Ramos (cell line): ENCODE measurements around the gene FAU.

Experiments
- in situ Hi-C: fragments of 300-500 bp; cut with MboI; formaldehyde crosslinking; loops from one replicate; pipeline ENCODE4 v1.14.3; 2022; ENCODE audit warnings: low sequenced_read_pairs; ENCODE audit not compliant: unreplicated experiment

FAU gene

DNA sequence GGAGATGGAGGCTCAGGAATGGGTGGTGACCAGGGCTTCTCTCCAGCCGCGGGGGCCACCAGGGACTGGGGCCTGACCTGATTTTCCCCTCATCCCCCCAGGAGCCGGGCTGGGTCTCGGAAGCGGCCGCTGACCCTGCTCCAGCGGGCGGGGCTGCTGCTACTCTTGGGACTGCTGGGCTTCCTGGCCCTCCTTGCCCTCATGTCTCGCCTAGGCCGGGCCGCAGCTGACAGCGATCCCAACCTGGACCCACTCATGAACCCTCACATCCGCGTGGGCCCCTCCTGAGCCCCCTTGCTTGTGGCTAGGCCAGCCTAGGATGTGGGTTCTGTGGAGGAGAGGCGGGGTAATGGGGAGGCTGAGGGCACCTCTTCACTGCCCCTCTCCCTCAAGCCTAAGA is 34.1 kb downstream of the FAU start:
- in situ Hi-C loops, result no loop called here

DNA sequence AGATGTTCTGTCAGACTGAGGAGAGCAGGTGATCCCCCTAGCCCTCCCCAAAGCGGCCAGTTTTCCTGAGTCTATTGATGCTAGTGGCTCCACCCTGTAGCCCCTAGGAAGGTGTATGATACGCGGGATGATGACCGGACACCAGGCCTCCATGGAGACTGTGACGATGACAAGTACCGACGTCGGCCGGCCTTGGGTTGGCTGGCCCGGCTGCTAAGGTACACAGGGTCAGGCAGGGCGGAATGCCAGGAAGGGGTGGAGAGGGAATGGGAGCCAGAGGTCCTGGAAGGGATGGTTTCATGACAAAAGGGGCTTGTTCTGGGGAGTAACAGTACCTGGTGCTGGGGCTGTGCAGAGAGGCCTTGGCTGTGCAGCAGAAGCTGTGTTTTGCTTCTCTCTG is 34.7 kb downstream of the FAU start:
- in situ Hi-C loops, result no loop called here

DNA sequence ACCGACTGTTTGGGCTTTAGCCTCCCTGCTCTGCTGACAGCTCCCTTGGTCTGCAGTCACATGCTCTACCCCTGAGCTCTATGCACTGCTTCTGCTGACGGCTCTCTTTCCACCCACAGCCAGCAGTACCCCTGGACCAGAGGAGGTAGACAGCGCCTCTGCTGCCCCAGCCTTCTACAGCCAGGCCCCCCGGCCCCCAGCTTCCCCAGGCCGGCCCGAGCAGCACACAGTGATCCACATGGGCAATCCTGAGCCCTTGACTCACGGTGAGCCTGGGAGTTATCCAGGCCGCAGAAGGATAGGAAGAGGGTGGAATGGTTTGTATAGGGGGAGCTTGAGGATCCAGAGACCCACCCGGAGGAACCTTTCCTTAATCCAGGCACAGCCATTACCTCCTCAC is 35.1 kb downstream of the FAU start:
- in situ Hi-C loops, result no loop called here

DNA sequence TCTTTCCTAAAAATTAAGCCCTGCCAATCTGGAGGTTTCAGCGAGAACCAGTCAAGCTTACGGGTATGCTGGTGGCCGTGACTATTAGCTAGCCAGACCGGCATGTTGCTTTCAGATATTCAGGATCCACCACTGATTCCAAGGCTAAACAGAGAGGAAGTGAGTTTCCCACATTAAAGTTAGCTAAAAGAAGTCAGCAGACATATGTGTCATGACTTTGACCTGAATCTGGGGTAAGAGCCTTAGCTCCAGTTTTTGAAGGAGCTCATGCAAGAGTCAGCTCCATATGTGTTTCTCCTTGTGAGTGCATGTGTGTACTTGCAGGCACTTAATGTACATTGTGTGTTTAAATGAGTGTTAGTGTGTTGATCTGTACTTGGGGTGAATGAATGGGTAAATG is 36.5 kb downstream of the FAU start:
- in situ Hi-C loops, result no loop called here

DNA sequence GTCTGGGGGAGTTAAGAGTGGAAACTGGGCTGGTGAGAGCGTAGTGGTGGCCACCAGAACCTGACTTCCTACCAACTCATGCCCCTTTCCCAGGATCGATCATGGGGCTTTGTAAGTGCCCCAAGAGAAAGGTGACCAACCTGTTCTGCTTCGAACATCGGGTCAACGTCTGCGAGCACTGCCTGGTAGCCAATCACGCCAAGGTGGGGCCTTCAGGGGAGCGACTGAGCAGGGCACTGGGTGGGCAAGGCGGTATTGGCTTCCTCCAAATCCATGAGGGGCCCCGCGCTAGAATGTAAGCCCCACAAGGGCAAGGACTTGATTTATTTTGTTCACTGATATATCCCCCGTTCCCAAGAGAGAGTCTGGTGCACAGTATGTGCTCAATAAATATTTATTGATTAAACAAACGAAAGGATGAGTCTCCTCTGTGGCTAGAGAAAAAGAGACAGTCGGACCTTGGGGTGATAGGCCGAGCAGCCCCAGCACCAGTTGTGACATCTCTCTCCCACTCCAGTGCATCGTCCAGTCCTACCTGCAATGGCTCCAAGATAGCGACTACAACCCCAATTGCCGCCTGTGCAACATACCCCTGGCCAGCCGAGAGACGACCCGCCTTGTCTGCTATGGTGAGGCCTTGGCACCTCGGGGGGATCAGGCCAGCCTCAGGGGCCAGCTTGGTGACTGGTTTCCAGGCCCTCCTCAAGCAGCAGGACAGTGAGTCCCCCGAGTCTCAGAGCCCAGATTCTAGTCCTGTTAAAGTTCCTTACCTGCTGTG is 37.1 kb downstream of the FAU start:
- in situ Hi-C loops, result no loop called here

DNA sequence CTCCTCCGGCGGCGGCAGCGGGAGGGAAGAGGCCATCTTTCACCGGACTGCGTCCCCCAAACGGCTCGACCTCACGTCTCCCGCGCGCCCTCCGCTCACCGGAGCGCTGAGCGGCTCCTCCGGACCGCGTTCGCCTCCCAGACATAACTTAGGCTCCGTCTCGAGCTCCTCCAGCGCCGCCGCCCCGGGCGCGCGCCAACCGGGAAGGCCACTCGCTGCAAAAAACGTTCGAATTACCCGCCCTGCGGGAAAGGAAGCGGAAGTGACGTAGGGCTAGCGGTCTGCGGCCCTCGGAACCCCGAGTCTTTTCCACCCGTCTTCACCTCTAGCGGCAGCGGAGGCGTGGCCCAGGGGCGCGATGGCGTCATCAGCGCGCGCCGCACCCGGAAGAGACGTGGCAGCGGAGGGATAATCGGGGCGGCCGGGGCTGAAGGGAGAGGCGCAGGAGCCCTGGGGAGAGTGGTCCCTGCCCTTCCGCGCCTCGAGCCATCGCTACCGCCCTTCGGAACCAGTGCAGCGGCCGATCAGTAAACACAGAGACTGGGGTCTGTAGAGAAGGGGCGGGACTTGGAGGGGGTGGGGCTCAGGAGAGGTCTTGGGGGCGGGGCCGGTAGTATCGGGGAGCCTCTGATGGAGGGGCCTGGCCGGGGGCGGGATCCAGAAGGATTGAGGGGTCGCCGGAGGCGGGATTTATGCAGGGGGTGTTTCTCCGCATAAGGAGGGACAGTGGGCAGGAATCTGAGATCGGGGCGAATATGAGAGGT is 37.9 kb downstream of the FAU start, which contains the start of the genes CDCA5 and ZFPL1:
CDCA5 (minus strand) TSS at position 207 of the 764 bp plus-strand sequence; CDS start at position 145, 62 bp downstream.
ZFPL1 (plus strand) TSS at position 389 of the 764 bp plus-strand sequence. CDS start 477 bp downstream, outside the sequence.
- in situ Hi-C loops, result no loop called here

DNA sequence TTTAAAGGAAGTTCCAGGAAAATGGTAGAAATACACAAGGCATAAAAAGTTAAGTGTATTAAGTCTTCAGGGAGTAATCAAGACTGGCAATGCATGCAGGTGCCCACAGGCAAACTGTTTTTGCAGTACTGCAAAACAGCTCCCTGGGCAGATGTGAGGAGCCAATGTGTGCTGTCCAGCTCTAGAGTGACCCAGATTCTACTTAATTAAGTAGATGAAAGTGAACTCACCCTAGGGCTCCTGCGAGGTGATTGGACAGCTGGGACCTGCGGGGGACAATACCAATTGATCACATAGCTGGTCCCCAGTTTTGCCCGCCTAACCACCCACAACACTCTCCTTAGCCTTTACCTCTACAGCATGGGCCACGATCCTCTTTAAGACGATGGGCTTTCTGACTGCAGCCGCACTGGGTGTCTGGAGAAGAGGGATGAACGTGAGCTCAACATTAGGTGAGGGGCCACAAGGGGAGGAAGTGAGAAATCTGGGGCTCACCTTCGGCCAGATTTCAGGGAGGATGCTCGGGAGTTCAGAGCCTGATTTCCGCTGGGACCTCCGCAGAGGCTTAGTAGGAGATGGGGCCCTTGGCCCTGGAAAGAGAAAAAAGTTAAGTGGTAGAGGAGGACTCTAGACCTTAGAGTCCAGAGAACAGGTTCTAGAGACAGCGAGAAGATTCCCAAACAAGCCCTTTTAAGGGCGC is 38.6 kb downstream of the FAU start:
- in situ Hi-C loops, result no loop called here

DNA sequence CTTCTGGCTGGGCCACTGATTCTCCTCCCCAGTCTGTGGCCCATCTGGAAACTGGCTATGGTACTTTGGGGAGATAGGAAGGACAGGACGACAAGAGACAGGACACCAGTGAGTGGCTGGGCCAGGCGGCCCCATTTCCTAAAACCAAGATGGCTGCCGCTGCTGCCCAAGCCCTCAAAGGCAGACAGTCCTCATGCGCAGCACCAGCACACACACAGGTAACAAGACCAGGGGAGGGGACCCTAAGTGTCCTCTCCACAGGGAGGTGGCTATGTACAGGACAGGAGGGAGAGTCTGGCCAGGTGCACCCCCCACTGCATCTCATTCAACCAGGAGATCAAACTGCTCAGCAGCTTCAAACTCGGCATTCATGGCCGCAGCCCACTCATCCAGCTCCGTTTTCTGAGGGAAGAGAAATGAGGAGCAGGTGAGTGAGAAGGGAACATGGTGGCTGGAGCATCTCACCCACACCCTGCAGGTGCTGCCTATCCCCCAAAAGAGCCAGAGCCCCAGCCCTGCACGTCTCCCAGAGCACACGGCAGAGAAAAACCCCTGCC is 43.1 kb downstream of the FAU start:
- in situ Hi-C loops, result no loop called here

DNA sequence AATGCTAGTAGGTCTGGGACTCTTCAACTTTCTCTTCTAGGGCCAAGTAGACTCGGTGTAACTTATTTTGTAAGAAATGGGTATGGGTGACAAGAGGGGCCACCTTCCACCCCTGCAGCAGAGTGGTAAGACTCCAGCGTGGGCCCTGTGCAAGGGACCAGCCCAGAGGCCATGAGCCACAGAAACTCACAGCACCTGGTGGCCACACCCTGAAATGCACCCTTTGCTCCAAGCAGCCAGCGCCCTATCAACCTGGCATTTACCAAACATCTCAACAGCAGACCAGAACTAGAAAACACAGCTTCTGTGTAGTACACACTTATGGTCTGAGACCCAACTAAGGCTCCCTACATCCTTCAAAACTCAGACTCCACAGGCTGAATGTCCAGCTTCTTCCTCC is 43.8 kb downstream of the FAU start:
- in situ Hi-C loops, result no loop called here

DNA sequence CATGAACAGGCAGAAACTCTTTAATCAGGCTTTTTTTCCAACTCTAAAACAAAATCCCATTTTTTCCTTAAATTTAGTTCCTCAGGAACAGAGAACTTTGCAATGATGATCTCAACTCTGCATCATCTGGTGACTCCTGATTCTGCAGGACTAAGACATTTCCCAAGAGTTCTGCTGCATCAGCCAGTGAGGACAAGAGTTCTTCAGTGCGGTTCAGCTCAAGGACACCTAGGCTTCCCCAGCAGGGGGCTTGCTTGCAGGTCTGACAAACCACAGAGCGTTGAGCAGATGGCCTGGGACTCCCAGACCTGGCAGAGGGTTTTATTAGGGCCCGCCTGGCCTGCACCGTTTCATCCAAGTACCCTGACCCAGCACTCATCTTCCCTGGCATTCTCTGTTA is 44.5 kb downstream of the FAU start:
- in situ Hi-C loops, result no loop called here

DNA sequence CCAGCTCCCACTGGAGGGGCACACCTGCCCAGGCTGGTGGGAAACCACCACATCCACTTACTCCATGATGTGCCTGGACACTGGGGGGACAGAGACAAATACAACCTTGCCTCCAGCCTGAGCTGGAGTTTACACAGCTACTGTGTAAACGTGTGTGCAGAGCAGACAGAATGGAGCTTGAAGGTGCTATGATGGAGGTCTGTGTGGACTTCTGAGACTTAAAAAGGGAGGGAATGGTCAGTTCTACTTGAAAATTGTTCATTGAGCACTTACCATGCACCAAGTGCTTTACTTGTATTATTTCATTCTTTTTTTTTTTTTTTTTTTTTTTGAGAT is 49.3 kb downstream of the FAU start:
- in situ Hi-C loops, result no loop called here

DNA sequence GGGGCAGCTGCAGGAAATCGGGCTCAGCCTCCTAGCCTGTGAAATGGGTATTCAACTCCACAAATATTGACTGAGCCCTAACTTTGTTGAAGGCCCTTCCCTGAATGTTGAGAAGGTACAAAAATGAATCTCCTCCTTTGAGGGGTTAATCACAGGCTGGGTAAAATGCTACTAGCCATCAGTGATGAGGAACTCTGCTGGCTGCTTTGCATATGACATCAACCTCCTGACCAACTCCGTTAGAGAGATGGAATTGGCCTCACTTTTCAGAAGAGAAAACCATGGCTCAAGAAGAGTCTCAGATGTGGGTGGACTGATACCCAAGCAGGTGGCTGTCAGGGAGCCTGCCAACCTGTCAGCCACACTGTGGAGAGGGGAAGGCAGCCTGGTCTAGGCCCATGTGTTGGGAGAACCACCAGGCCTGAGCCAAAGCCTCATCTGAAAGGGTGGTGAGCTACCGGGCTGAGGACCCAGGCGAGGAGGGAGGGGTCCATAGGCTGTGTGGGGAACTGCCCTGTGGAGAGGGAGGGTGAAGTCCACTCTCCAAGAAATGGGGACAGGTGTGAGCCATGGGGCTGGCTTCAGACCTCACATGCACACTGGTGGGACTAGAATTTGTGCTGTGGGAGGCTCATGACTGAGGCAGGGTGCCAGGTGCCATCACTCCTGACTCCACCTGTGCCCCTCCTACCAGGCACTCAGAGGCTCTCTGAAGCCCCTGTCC is 49.9 kb downstream of the FAU start:
- in situ Hi-C loops, result no loop called here
